Gastrocnemius medialis (tissue), 4 donors: ENCODE measurements around the gene TTLL10. TPM values are rescaled to one million over a fixed set of nuclear protein-coding genes. Genes with fewer than 3 reads are reported as not detected.

Experiments used
- ATAC-seq, 2 donors: fragments of 150-250 bp; one replicate each; pipeline ENCODE4 v1.9.1; 2016
- DNase-seq, 2 donors: peaks; one replicate each; pipeline ENCODE4 v3.0.0-alpha.2; 2019
- H3K27ac ChIP-seq, 4 donors: fragments of 200-600 bp; sonication (generic); 1 replicate in 1 of 4; 2 replicates in 3 of 4; pipeline ENCODE4 v1.5.1; 2016 to 2018; ENCODE audit warnings: mild to moderate bottlenecking in 2 of 4, moderate library complexity in 1 of 4
- H3K27me3 ChIP-seq, 3 donors: fragments of 200-600 bp; sonication (generic) in 2 of 3; 1 replicate in 1 of 3; 2 replicates in 2 of 3; pipeline versions ENCODE4 v1.5.1 to v1.6.0; 2016 to 2019; ENCODE audit warnings: mild to moderate bottlenecking in 1 of 3, moderate library complexity in 1 of 3
- H3K36me3 ChIP-seq, 2 donors: fragments of 200-600 bp; sonication (generic) in 1 of 2; one replicate each; pipeline ENCODE4 v1.5.1; 2017 to 2018
- H3K4me1 ChIP-seq, 2 donors: fragments of 200-600 bp; sonication (generic) in 1 of 2; one replicate each; pipeline ENCODE4 v1.5.1; 2016 to 2017; ENCODE audit warnings: mild to moderate bottlenecking in 2 of 2
- H3K4me3 ChIP-seq, 4 donors: fragments of 200-600 bp; sonication (generic) in 3 of 4; 1 replicate in 1 of 4; 2 replicates in 3 of 4; pipeline ENCODE4 v1.5.1; 2016 to 2019; ENCODE audit warnings: mild to moderate bottlenecking in 2 of 4
- H3K9me3 ChIP-seq, 3 donors: fragments of 200-600 bp; sonication (generic) in 2 of 3; 1 replicate in 1 of 3; 2 replicates in 2 of 3; pipeline ENCODE4 v1.5.1; 2016 to 2019
- CTCF ChIP-seq, 5 experiments: fragments of 450-650 bp in 3 of 5; fragments of 200-600 bp in 2 of 5; sonication (generic) in 2 of 5; IDR thresholded peaks in 4 of 5; conservative IDR thresholded peaks in 1 of 5; 1 replicate in 4 of 5; 2 replicates in 1 of 5; pipeline ENCODE4 v1.5.1; 2016 to 2019; ENCODE audit warnings: antibody characterized with exemption in 5 of 5, mild to moderate bottlenecking in 3 of 5, moderate library complexity in 3 of 5
- POLR2A ChIP-seq, 2 donors: fragments of 450-650 bp; IDR thresholded peaks; one replicate each; pipeline ENCODE4 v1.6.1; 2017; ENCODE audit warnings: antibody characterized with exemption in 2 of 2, mild to moderate bottlenecking in 2 of 2, moderate library complexity in 2 of 2
- in situ Hi-C, 4 donors: fragments of 200-750 bp; cut with MboI; loops; one replicate each; pipeline versions ENCODE4 v1.15.0 to v1.8.0; 2017; ENCODE audit warnings: low sequenced_read_pairs in 4 of 4
- intact Hi-C: fragments of 100-400 bp; cut with DNase I; formaldehyde crosslinking; loops from one replicate; pipeline ENCODE4 v1.15.1; 2023; ENCODE audit warnings: low total_unique reads
- total RNA-seq, 4 donors: library from RNA; depleted of rRNA; stranded (reverse); fragments of >200 nt; gene quantifications; one replicate each; pipeline versions ENCODE4 v1.1.0 to v1.2.3, GENCODE V29; 2016

The TTLL10 gene
- total RNA-seq, 4 donors from 2014 or later: 0.13 to 0.16 TPM; not detected in 2

GRCh38 chr1:1226566-1227362, 53.1 kb downstream of the TTLL10 start:
- intact Hi-C loops: no loop called here
- no peak for TF ChIP-seq POLR2A (IDR thresholded peaks at IDR 0.05)
- no peak for TF ChIP-seq CTCF (IDR thresholded peaks at IDR 0.05 in 4 of 5, conservative IDR thresholded peaks at IDR 0.05 in 1 of 5)

GRCh38 chr1:1227386-1227785, 53.7 kb downstream of the TTLL10 start:
- TF ChIP-seq POLR2A (IDR thresholded peaks at IDR 0.05) (no peak), CTCF (IDR thresholded peaks at IDR 0.05 in 4 of 5, conservative IDR thresholded peaks at IDR 0.05 in 1 of 5) (no peak)
- intact Hi-C loops: no loop called here
- H3K36me3 ChIP-seq: peaks cover 0 to 39% of the 10 kb centered on the region in 2 donors

More at GRCh38 chr1:1226566-1227362, 53.1 kb downstream of the TTLL10 start:
- ATAC-seq: no peak
- DNase-seq: no peak
- H3K27me3 ChIP-seq: no peaks in the 10 kb centered on the region
- H3K9me3 ChIP-seq: no peaks in the 10 kb centered on the region
- in situ Hi-C loops: no loop called here
- peaks cover 0 to 45% of the 10 kb centered on the region in 2 donors for H3K36me3 ChIP-seq
- no peak overlapping the region for H3K4me3 ChIP-seq
- no peak overlapping the region for H3K27ac ChIP-seq
- H3K4me1 ChIP-seq: peaks cover 16 to 29% of the 10 kb centered on the region in 2 donors

GRCh38 chr1:1228187-1228586, 54.5 kb downstream of the TTLL10 start:
- H3K27me3 ChIP-seq: no peaks in the 10 kb centered on the region
- no peak overlapping the region for H3K27ac ChIP-seq
- ATAC-seq: no peak
- no peaks in the 10 kb centered on the region for H3K9me3 ChIP-seq
- H3K36me3 ChIP-seq: peaks cover 0 to 31% of the 10 kb centered on the region in 2 donors
- DNase-seq: no peak
- intact Hi-C loops: no loop called here
- H3K4me1 ChIP-seq: peaks cover 23 to 29% of the 10 kb centered on the region in 2 donors
- no peak overlapping the region for H3K4me3 ChIP-seq
- TF ChIP-seq POLR2A (IDR thresholded peaks at IDR 0.05) (no peak), CTCF (IDR thresholded peaks at IDR 0.05 in 4 of 5, conservative IDR thresholded peaks at IDR 0.05 in 1 of 5) (no peak)
- in situ Hi-C loops: no loop called here

More at GRCh38 chr1:1227386-1227785, 53.7 kb downstream of the TTLL10 start:
- DNase-seq (no peak), ATAC-seq (no peak)
- H3K27ac ChIP-seq: no peak overlapping the region
- H3K4me3 ChIP-seq: no peak overlapping the region
- in situ Hi-C loops: no loop called here
- no peaks in the 10 kb centered on the region for H3K9me3 ChIP-seq
- H3K4me1 ChIP-seq: peaks cover 16 to 29% of the 10 kb centered on the region in 2 donors
- no peaks in the 10 kb centered on the region for H3K27me3 ChIP-seq

GRCh38 chr1:1228596-1229321, 55.1 kb downstream of the TTLL10 start:
- Histone ChIP-seq H3K27me3 (no peaks in the 10 kb centered on the region), H3K9me3 (no peaks in the 10 kb centered on the region), H3K4me1 (peaks cover 23 to 29% of the 10 kb centered on the region in 2 donors), H3K36me3 (peaks cover 0 to 26% of the 10 kb centered on the region in 2 donors), H3K27ac (no peak overlapping the region), H3K4me3 (no peak overlapping the region)
- intact Hi-C loops: no loop called here
- in situ Hi-C loops: no loop called here
- no peak for TF ChIP-seq CTCF (IDR thresholded peaks at IDR 0.05 in 4 of 5, conservative IDR thresholded peaks at IDR 0.05 in 1 of 5)
- TF ChIP-seq POLR2A (IDR thresholded peaks at IDR 0.05): no peak
- DNase-seq (no peak), ATAC-seq (no peak)
